Fibroblast of villous mesenchyme (primary cell): Measurements from ENCODE around the gene TNS4. TPM values are rescaled to one million over a fixed set of nuclear protein-coding genes. Genes with fewer than 3 reads are reported as not detected.

Experiments used
- DNase-seq: peaks from one replicate; pipeline ENCODE4 v3.0.0-alpha.2; 2010; ENCODE audit warnings: low read depth
- H3K4me3 ChIP-seq: 2 replicates; pipeline ENCODE4 v1.5.1; 2011; ENCODE audit warnings: low read depth, mild to moderate bottlenecking, low read length
- CTCF ChIP-seq: IDR thresholded peaks from 2 replicates; pipeline ENCODE4 v1.5.1; 2012; ENCODE audit warnings: low read depth, mild to moderate bottlenecking, low read length; ENCODE audit not compliant: insufficient read depth
- total RNA-seq: library from RNA; depleted of rRNA; stranded (reverse); fragments of >200 nt; gene quantifications from 2 replicates; pipeline ENCODE4 v1.2.3, GENCODE V29; 2012

The TNS4 gene
- total RNA-seq, 1 donor, result not detected

GRCh38 chr17:40485851-40486521 lies 15.4 kb downstream of the TNS4 start:
- no peak for TF ChIP-seq CTCF
- H3K4me3 ChIP-seq, result peak overlapping the region; percentile 10
- DNase-seq, result peak; percentile 99

- H3K4me3 ChIP-seq, result no peak overlapping the region
- no peak for TF ChIP-seq CTCF
- no peak for DNase-seq
These were observed 16.4 kb downstream of the TNS4 start for GRCh38 chr17:40484973-40485530.

- H3K4me3 ChIP-seq, result no peak overlapping the region
- TF ChIP-seq CTCF, result no peak
- no peak for DNase-seq
These were observed 17.0 kb downstream of the TNS4 start for GRCh38 chr17:40484285-40484972.

- H3K4me3 ChIP-seq, result no peak overlapping the region
These were observed 17.7 kb downstream of the TNS4 start for GRCh38 chr17:40483679-40484078.

GRCh38 chr17:40482722-40483121 lies 18.7 kb downstream of the TNS4 start:
- no peak for TF ChIP-seq CTCF
- no peak overlapping the region for H3K4me3 ChIP-seq
- DNase-seq, result no peak

More at GRCh38 chr17:40483679-40484078, 17.7 kb downstream of the TNS4 start:
- no peak for TF ChIP-seq CTCF
- DNase-seq, result no peak

GRCh38 chr17:40481106-40481505 lies 20.3 kb downstream of the TNS4 start:
- H3K4me3 ChIP-seq, result no peak overlapping the region
- TF ChIP-seq CTCF, result no peak
- DNase-seq, result no peak
